GM19397 (cell line): ENCODE measurements around the gene SIGLEC9.
"Not testable (repeated sequence)": the region's sequence is repeated elsewhere in the genome, so short reads cannot be mapped to it uniquely, and the experiment has no call there.

Source experiments
- ATAC-seq: cut with Tn5 transposase; IDR thresholded peaks from one replicate; pipeline ENCODE4 v1.9.1; 2021; ENCODE audit warnings: mild to moderate bottlenecking, moderate library complexity; ENCODE audit not compliant: unreplicated experiment

The SIGLEC9 gene

DNA sequence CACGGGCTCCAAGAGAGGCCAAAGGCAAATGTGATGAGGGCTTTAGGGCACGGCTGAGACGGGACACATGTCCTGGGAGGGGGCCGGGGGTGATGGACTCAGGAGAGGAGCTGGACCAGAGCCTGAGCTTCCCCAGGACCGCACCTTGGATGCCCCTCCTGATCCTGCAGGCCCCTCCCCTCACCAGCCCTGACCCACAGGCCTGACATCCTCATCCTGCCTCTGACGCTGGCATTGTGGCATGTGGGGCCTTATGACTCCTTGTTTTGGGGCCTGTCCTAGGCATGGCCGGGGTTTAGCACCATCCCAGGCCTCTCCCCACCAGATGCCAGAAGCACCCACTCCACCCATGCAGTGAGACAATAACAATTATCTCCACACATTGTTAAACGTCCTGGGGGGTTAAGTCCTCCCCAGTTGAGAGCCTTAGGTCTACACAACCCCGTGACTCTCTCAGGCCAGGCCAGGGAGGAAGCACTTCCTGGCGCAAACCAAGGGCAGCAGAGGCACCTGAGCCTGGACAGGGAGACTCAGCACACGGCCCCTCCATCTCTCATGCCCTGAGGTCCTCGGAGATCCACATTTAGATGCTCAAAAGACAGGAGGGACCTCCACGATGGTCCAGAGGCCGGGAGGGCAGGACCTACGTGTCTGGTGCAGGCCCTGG is 18.2 kb downstream of the SIGLEC9 start:
- ATAC-seq: not testable (repeated sequence)

- ATAC-seq: no peak
These were observed 18.8 kb downstream of the SIGLEC9 start for GRCh38 chr19:51143486-51143885.

- ATAC-seq: no peak
These were observed 19.9 kb downstream of the SIGLEC9 start for GRCh38 chr19:51144482-51145045.

- ATAC-seq: no peak
These were observed 21.3 kb downstream of the SIGLEC9 start for GRCh38 chr19:51145916-51146493.

DNA sequence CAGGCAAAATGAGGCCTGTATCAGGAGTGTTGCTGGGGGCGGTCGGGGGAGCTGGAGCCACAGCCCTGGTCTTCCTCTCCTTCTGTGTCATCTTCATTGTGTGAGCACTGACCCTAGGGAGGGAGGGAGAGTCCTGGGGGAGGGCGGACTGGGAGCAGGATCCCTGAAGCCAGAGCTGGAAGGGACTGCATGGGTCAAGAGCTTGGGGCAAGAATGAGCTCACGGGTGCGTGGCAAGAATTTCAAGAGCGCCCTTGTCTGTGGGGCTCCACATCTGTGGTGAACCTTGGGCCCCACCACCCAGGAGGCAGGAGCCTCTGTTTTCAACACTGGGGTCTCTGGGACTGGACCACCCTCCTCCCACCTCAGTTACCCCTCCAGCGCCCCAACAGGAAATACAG is 22.0 kb downstream of the SIGLEC9 start:
- no peak for ATAC-seq

- ATAC-seq: no peak
These were observed 23.0 kb downstream of the SIGLEC9 start for GRCh38 chr19:51147663-51148062.

DNA sequence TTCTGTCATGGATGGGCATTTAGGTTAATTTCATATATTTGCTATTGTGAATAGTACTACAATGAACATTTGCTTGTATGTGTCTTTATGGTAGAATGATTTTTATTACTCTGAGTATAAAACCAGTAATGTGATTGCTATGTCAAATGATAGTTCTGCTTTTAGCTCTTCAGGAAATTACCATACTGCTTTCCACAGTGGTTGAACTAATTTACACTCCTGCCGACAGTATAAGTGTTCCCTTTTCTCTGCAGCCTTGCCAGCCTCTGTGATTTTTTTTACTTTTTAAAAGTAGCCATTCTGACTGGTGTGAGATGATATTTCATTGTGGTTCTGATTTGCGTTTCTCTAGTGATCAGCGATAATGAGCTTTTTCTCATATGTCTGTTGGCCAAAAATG is 23.9 kb downstream of the SIGLEC9 start:
- no peak for ATAC-seq

DNA sequence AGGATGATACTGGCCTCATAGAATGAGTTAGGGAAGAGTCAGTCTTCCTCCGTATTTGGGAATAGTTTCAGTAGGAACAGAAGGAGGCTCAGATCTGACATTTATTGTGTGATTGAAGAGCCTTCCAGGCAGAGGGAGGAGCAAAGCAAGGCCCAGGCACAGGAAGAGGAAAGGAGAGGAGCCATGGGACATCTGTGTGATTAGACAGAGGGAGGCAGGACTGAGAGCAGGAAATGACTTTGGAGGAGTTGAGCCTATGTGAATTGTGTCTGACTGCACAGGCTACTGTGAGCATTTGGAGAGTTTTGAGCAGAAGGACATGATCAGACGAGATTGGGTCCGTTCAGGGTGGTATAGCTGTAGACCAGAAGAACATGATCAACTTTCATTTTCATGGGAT is 25.9 kb downstream of the SIGLEC9 start:
- ATAC-seq: no peak

- ATAC-seq: no peak
These were observed 32.0 kb downstream of the SIGLEC9 start for GRCh38 chr19:51156710-51157109.

DNA sequence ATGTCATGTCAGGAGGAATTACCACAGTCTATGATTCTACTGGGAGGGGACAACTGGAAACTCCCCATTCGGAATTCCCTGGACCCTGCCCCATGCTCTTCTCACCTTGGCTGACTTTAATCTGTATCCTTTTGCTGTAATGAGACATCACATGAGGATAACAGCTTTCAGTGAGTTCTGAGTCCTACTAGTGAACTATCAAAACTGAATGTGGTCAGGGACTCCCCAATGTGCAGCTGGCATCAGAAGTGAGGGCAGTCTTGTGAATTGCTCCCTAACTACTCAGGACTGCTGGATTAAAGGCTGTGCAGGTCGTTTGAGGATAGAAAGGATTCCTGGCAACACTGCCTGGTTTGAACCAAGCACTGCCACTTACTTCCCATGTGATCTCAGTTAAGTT is 32.6 kb downstream of the SIGLEC9 start:
- ATAC-seq: no peak

- ATAC-seq: no peak
These were observed 33.9 kb downstream of the SIGLEC9 start for GRCh38 chr19:51158474-51159129.

GRCh38 chr19:51159656-51160055 is 35.0 kb downstream of the SIGLEC9 start:
- no peak for ATAC-seq

DNA sequence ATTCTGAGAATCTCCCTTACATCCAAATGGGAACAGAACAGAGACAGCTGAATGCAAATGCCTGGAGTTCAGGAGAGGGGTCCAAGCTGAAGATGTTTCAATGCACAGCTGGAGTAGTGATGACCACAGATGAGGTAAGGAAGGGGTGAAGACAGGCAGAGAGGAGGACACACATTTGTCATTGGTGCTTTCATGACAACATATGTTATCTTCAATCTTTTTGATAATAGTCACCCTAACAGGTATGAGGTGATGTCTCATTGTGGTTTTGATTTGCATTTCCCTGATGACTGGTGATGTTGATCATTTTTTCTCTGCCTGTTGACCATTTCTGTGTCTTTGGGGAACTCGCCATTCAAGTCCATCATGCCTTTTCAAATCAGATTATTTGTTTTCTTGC is 36.6 kb downstream of the SIGLEC9 start:
- ATAC-seq: no peak

DNA sequence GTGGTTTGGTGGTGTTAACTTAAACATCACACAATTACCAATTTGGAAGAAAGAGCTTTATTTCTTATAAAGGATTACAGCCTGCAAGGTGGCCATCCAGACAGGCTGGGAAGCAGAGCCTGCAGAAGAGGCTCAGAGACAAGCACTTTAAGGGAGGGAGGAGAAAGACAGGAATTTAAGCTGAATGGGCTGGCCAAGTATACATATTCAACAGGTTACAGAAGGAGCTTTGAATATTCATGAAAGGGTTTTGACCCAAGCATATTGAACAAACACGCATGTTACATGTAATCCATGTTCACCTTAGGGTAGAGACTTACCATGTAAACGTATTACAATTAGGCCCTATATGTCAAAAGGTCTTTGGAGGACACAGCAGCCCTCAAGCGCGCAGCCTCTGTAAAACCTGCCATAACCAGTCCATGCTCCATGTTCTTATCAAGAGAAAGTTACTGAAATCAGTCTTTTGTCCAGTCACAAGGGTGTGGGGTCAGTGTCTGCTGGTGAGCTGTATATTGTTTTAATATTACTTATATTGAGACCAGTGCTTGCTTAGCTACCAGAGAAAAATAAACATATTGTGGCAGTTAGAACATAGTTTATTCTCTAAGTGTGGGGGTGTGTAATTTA is 37.3 kb downstream of the SIGLEC9 start:
- no peak for ATAC-seq

DNA sequence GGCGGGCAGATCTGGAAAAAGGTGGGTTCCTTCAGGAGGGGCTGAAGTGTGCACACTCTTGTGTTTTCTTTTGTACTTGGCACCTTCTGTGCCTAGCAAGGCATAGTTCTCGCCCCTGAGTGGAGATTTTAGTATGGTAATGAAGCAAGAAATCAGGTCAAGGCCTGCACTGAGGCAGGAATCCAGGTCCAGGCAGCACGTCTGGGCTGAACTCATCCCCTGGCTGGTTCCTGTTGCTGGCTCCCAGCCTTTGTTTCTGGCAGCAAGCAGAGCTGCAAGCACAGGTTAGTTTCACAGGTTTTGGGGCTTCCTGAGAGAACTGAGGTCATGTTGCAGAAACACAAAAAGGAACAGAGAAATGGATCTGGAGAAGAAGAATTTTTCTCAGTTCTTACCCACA is 38.6 kb downstream of the SIGLEC9 start:
- ATAC-seq: no peak

- no peak for ATAC-seq
These were observed 39.5 kb downstream of the SIGLEC9 start for GRCh38 chr19:51164215-51164614.

GRCh38 chr19:51166846-51167490 is 42.3 kb downstream of the SIGLEC9 start:
- no peak for ATAC-seq

- ATAC-seq: no peak
These were observed 44.0 kb downstream of the SIGLEC9 start for GRCh38 chr19:51168564-51169282.

- ATAC-seq: not testable (repeated sequence)
These were observed 44.7 kb downstream of the SIGLEC9 start for GRCh38 chr19:51169283-51169918.

- ATAC-seq: no peak
These were observed 47.5 kb downstream of the SIGLEC9 start for GRCh38 chr19:51172223-51172622.
